ENCODE measurements around the gene ZNF311.
"Not testable (repeated sequence)": the region's sequence is repeated elsewhere in the genome, so short reads cannot be mapped to it uniquely, and the experiment has no call there.

ZNF311 gene

GRCh38 chr6:28953039-28953584, 52.0 kb downstream of the ZNF311 start:
- Histone ChIP-seq H3K9me3 (ENCODE audit: control insufficient read depth, low read length) (no peaks in the 10 kb centered on the region), H3K4me3 (ENCODE audit: extremely low read depth, insufficient read depth, low read length, poor library complexity, severe bottlenecking) (peak overlapping the region; percentile 51), H3K27ac (ENCODE audit: low read depth, low read length, severe bottlenecking) (no peak overlapping the region), H3K4me1 (ENCODE audit: control insufficient read depth, insufficient read depth, low read length, poor library complexity, severe bottlenecking) (peaks cover 4% of the 10 kb centered on the region), H3K36me3 (ENCODE audit: control insufficient read depth, insufficient read depth, low read length) (no peaks in the 10 kb centered on the region)
- 12 to 26% methylated on average over 10 to 13 of the region's 13 CpGs for WGBS, 2 experiments (ENCODE audit: insufficient coverage in 2 of 2)

DNA sequence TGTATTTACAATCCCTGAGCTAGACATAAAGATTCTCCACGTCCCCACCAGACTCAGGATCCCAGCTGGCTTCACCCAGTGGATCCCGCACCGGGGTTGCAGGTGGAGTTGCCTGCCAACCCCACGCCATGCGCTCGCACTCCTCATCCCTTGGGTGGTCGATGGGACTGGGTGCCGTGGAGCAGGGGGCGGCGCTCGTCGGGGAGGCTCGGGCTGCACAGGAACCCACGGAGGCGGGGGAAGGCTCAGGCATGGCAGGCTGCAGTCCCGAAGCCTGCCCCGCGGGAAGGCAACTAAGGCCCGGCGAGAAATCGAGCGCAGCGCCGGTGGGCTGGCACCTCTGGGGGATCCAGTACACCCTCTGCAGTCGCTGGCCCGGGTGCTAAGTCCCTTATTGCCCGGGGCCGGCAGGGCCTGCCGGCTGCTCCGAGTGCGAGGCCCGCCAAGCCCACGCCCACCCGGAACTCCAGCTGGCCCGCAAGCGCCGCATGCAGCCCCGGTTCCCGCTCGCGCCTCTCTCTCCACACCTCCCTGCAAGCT, 55.4 kb downstream of the ZNF311 start:
- not testable (repeated sequence) for H3K36me3 ChIP-seq (ENCODE audit: control insufficient read depth, insufficient read depth, low read length); H3K4me3 ChIP-seq (ENCODE audit: extremely low read depth, insufficient read depth, low read length, poor library complexity, severe bottlenecking); H3K27ac ChIP-seq (ENCODE audit: low read depth, low read length, severe bottlenecking); H3K9me3 ChIP-seq (ENCODE audit: control insufficient read depth, low read length); H3K4me1 ChIP-seq (ENCODE audit: control insufficient read depth, insufficient read depth, low read length, poor library complexity, severe bottlenecking)
- 95 to 97% methylated on average over 20 to 30 of the region's 41 CpGs for WGBS, 2 experiments (ENCODE audit: insufficient coverage in 2 of 2)

- 92 to 97% methylated on average over 19 to 22 of the region's 23 CpGs for WGBS, 2 experiments (ENCODE audit: insufficient coverage in 2 of 2)
- no peak overlapping the region for H3K4me3 ChIP-seq (ENCODE audit: extremely low read depth, insufficient read depth, low read length, poor library complexity, severe bottlenecking)
- no peaks in the 10 kb centered on the region for H3K9me3 ChIP-seq (ENCODE audit: control insufficient read depth, low read length)
- no peak overlapping the region for H3K27ac ChIP-seq (ENCODE audit: low read depth, low read length, severe bottlenecking)
- peaks cover 7% of the 10 kb centered on the region for H3K4me1 ChIP-seq (ENCODE audit: control insufficient read depth, insufficient read depth, low read length, poor library complexity, severe bottlenecking)
- H3K36me3 ChIP-seq (ENCODE audit: control insufficient read depth, insufficient read depth, low read length) = no peaks in the 10 kb centered on the region
Observed at GRCh38 chr6:28948782-28949486, 56.2 kb downstream of the ZNF311 start.

GRCh38 chr6:28947831-28948270, 57.3 kb downstream of the ZNF311 start:
- Histone ChIP-seq H3K27ac (ENCODE audit: low read depth, low read length, severe bottlenecking) (no peak overlapping the region), H3K4me1 (ENCODE audit: control insufficient read depth, insufficient read depth, low read length, poor library complexity, severe bottlenecking) (peaks cover 7% of the 10 kb centered on the region), H3K36me3 (ENCODE audit: control insufficient read depth, insufficient read depth, low read length) (no peaks in the 10 kb centered on the region), H3K4me3 (ENCODE audit: extremely low read depth, insufficient read depth, low read length, poor library complexity, severe bottlenecking) (no peak overlapping the region), H3K9me3 (ENCODE audit: control insufficient read depth, low read length) (no peaks in the 10 kb centered on the region)
- WGBS, 2 experiments (ENCODE audit: insufficient coverage in 2 of 2) = 100% methylated on average over 1 of the region's 1 CpG

GRCh38 chr6:28947067-28947765, 57.9 kb downstream of the ZNF311 start:
- Histone ChIP-seq H3K36me3 (ENCODE audit: control insufficient read depth, insufficient read depth, low read length) (no peaks in the 10 kb centered on the region), H3K9me3 (ENCODE audit: control insufficient read depth, low read length) (no peaks in the 10 kb centered on the region), H3K4me1 (ENCODE audit: control insufficient read depth, insufficient read depth, low read length, poor library complexity, severe bottlenecking) (peaks cover 7% of the 10 kb centered on the region), H3K4me3 (ENCODE audit: extremely low read depth, insufficient read depth, low read length, poor library complexity, severe bottlenecking) (no peak overlapping the region), H3K27ac (ENCODE audit: low read depth, low read length, severe bottlenecking) (no peak overlapping the region)
- 82 to 100% methylated on average over 3 to 5 of the region's 6 CpGs for WGBS, 2 experiments (ENCODE audit: insufficient coverage in 2 of 2)

GRCh38 chr6:28945349-28945748, 59.8 kb downstream of the ZNF311 start:
- 100% methylated on average over 2 of the region's 3 CpGs for WGBS, 2 experiments (ENCODE audit: insufficient coverage in 2 of 2)
- H3K36me3 ChIP-seq (ENCODE audit: control insufficient read depth, insufficient read depth, low read length) = no peaks in the 10 kb centered on the region
- peaks cover 10% of the 10 kb centered on the region for H3K4me1 ChIP-seq (ENCODE audit: control insufficient read depth, insufficient read depth, low read length, poor library complexity, severe bottlenecking)
- H3K4me3 ChIP-seq (ENCODE audit: extremely low read depth, insufficient read depth, low read length, poor library complexity, severe bottlenecking) = no peak overlapping the region
- no peak overlapping the region for H3K27ac ChIP-seq (ENCODE audit: low read depth, low read length, severe bottlenecking)
- H3K9me3 ChIP-seq (ENCODE audit: control insufficient read depth, low read length) = no peaks in the 10 kb centered on the region
